IMR-90 (cell line): ENCODE data around the gene PTPRC.

Source experiments
- CTCF ChIP-seq: conservative IDR thresholded peaks from 2 replicates; pipeline ENCODE4 v1.5.1; 2012; ENCODE audit warnings: mild to moderate bottlenecking, low read depth, low read length, improper control_type of control experiment
- MAFK ChIP-seq: IDR thresholded peaks from 2 replicates; pipeline ENCODE4 v1.6.1; 2012; ENCODE audit warnings: low read depth, low read length, improper control_type of control experiment
- NFE2L2 ChIP-seq: fragments of 150-350 bp; IDR thresholded peaks from 2 replicates; pipeline ENCODE4 v1.6.1; 2016; ENCODE audit warnings: low read depth, mild to moderate bottlenecking, low read length
- POLR2A ChIP-seq: IDR thresholded peaks from 2 replicates; pipeline ENCODE4 v1.6.1; 2012; ENCODE audit warnings: mild to moderate bottlenecking, low read depth, low read length
- RAD21 ChIP-seq: IDR thresholded peaks from 2 replicates; pipeline ENCODE4 v1.6.1; 2012; ENCODE audit warnings: low read length, improper control_type of control experiment

- no peak for TF ChIP-seq CTCF
- no peak for TF ChIP-seq RAD21
- no peak for TF ChIP-seq POLR2A
- TF ChIP-seq MAFK, result no peak
- no peak for TF ChIP-seq NFE2L2
Observed at GRCh38 chr1:198765416-198765815, 126.6 kb downstream of the PTPRC start.
